RKO (cell line): ENCODE measurements around the gene SP3.

ENCODE experiments used
- DNase-seq: peaks from one replicate; pipeline ENCODE4 v3.0.0-alpha.2; 2016; ENCODE audit warnings: low spot score

Gene SP3

DNA sequence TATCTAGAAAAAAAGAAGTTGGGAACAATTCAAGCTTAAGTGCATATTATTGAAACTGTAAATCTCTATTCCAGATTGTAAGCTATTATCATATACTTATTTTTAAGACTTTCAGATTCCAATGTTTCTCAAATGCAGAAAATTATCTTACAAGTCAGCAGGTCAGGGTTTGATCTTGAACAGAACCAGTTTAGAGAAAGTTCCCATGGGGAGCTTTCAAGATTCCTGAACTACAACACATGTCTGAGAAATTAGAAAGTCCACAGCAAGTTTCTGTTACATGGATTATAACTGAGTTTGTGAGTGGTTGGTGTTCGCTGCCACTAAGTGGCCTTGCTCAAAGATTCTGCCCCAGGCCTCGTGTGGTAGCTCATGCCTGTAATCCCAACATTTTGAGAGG lies 31.6 kb upstream of the SP3 start:
- DNase-seq, result no peak

DNA sequence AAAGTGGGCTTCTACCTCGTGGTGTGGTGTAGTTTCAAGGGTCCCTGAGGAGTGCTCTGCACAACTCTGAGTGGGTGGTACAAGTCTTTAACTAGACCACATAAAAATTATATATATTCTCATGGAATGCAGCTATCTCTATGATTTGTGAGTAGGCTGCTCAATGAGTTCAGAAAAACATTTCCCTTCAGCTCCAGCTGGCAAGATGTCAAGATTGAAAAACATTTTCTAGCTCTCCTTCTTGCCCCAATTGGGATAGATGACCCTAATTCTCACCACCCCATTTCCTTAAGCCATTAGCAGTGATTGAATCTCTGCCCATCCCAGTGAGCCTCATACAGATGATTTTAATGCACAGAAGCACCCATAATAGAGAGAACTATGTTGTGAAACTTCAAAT lies 28.3 kb upstream of the SP3 start:
- DNase-seq, result no peak

DNA sequence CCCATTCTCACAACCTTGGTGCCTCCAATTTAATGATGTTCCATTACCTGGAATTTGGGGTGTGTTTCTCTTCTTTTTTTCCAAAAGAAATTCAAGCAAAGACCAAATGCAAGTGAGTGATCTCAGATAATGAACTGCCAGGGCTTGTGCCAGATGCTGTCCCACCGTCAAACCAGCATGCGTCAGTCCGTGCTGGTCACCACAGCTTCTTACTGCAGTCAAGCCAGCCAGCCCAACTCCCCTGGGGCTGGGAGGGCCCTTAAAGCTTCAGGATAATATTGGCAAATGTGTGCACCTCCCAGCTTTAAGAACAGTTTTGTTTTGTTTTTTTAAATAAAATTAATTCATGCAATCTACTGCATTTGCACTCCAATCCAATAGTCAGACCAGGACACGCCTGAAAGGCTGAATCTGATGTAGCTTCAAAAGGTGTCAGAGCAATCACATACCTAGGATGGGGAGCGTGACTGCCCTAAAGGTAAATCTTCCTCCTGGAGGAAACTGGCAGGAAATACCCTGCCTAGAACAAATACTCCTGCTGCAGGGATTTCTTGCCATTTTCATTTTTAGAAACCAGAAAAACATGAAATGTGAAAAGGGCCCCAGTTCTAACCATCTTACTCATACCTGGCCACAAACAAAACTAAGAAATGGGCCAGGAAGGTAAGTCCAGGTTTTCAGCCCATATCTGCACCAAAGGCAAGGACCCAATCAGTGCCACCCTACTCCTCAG lies 26.8 kb upstream of the SP3 start:
- no peak for DNase-seq

DNA sequence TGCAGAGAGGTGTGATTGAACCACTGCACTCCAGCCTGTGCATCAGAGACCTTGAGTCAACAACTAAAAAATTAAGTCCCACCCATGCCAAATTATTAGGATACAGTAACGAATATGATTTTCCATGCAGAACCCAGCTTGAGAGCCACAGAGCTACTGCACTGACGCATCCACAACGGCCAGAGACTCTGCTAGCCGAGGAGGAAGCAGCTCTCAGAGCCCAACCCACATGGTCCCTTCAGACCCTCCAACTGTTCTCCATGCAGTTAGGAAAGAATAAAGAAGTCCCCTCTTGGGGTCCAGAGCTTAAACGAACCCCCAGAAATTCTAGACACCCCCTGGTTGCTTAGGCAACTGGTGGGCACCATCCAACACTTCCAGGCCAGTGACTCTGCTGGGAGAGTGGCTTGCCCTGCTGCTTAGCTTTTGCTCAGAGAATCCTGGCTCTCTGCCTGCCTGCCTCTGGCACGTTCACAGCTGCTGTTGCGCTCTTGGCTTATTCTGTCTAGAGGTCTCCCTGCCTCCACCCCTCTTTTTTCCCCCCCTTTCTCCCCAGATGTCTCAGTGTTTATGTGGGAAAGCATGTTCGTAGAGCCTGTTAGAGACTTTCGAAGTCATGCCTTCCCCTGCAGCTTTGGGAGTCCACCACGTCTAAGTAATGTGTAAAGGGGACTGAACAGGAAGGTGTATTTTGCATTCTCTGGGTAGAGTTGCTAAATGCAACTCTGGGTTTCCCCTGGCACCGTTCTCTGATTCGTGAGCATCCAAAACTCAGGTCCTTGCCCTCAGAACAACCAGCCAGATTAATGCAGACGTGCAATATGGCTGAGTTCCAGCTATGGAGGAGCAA lies 26.0 kb upstream of the SP3 start:
- DNase-seq, result no peak

DNA sequence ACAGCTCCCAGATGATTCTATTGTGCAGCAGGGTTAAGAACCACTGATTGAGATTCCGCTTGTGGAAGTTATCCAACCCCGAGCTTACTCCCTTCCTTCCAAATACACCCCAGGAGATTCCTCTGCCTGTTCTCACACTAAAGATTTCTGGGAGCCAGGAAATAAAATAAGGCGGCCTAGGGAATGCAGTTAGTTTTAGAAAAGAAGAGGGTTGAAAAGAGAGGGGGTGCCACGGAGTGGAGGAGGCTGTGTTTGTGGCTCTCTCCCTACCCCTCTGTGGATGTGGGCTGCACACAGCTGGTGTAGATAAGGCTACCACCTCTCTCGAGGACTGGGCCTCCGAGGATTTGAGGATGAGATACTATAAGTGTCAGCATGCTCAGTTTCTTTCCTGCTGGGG lies 25.1 kb upstream of the SP3 start:
- DNase-seq, result no peak

DNA sequence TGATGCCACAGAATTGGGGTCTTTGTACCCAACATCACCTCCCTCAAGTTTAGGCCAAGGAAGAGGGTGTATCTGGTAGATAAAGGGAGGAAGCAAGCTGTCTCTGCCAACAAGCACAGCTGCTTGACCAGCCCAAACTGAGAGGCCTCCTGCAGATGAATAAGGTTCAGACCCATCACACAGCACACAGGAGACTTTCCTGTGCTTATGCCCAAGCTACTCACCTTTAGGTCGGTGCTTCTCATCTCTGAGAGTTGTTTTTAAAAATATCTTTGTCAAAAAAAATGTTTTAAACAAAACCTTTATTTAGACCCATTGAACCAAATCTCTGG lies 24.7 kb upstream of the SP3 start:
- DNase-seq, result no peak

DNA sequence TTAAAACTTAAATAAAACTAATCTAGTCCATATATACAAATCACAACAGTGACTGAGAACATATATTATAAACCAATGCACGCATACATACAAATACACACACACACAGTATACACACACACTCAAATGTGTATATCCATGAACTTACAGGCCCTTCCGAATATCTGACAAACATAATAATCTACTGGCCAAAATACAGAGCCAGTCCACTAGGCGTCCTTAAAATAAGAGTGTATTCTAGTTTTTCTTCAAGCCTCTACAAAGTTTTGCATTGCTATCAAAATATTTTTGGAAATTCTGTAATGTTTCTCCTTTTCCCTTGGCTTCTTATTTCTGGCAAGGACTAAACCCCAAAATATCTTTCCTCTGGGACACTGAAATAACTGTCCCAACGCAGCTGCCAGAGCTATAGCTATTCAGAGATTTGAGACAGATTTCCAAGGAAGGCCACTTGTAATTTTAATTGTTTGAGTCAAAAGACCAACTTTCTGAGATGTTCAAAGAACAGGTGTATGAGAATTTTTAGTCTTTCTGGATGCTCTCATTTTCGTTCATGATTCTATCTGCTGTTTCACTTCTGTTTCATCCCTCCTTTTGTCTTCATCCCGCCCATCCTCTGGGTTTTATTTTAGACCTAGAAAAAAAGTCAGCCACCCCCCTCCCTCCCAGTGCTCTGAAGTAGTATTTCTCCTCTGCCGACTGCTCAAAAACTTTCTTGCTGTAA lies 24.1 kb upstream of the SP3 start:
- no peak for DNase-seq

DNA sequence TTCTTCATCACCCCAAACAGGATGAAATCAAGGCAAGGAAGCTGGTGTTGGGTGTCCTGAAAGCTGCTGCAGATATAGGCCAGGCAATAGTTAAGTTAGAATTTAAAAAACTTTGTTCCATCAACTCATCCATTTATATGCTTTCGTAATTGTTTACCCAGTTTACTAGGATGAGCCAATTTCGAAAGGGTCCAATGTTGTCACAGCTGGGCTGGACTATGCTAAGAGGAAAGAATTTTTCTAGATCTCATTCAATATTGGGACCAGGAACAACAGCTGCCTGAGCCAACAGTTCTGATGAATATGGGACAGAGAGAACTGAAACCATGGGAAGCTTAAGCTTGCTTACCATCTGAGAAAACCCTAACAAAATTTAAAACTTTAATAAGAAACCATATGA lies 21.6 kb upstream of the SP3 start:
- no peak for DNase-seq

DNA sequence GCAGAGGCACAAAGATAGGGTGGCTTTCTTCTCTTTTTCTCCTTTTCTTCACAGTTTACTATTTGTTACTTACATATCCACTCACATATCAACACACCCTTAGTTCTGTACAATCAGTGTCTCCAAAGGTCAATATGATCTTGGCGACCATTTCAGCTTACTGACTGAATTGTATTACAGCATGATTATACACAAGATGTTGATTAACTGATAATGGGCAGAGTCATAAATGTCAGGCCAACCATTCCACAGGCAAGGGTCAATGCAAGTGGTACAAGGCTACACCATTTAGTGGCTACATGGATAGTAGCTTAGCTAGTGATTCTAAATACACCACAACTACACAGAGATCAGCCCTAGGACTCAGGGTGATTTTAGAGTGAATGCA lies 20.4 kb upstream of the SP3 start:
- DNase-seq, result no peak

DNA sequence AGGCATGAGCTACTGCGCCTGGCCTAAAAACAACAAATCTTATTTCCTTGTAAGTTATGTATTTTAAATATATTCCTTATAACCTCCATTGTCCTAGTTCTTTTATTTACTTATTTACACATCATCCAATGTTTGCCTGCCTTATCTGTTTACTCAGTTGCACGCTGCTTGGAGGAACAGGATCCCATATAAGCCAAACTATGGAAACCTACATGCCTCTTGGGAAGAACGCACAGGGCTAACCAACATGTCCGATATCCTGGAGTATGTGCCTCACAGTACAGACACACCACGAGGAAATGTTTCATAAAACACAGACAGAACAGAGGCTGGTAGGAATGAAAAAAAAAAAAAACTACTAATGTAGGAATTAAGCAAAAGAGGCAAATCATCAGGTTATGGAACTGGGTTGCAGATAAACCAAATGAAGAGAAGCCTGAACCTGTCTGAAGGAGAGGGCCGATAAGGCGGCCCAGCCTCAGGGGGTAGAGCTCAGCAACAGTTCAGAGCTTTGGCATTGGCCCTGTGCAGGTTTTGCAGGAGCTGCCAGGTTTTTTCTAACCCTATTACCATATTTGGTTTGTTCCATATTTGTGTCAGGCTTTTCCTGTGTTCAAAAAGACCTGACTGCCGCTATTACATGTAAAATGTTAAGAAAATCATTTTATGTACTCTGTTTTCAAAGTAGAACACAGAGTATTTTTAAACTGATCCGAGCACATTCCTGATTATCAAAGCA lies 19.9 kb upstream of the SP3 start:
- DNase-seq, result no peak

DNA sequence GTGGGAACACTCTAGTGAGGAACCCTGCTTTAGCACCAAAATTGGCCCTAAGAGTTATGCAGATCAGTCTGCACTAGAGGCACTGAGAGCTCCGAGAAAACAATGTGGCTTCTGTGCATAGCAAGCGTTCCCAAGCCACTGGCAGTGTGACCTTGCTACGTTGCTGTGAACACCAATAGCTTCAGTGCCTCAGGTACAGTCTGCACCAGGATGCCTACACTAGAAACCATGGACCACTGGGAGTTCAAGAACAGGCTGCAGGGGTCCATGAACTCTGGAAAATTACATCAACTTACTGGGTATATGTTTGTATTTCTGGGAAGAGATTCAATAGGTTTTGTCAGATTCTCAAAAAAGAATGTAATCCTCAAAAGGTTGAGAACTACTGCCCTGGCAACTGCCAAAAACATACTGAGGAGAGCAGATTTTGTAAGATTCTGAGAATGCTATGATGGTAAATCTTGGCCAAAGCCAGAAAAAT lies 18.3 kb upstream of the SP3 start:
- DNase-seq, result no peak

DNA sequence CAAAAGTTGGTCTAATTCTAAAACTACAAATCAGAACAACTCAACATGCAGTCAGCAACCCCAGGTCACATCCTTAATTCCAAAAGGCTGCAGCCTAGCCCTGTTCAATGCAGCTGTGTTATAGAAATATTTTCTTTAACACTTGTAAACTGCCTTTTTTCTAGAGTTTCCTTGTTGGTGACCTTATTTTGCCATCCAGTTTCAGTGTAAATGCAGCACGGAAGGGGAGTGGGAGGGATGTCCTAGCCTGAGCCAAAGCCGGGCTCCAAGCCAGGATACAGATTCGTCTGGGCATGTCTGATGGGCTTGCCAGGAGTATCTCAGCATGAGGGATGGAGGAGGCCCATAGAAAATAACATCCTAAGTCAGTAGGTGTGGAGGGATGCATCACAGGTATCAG lies 17.7 kb upstream of the SP3 start:
- no peak for DNase-seq

DNA sequence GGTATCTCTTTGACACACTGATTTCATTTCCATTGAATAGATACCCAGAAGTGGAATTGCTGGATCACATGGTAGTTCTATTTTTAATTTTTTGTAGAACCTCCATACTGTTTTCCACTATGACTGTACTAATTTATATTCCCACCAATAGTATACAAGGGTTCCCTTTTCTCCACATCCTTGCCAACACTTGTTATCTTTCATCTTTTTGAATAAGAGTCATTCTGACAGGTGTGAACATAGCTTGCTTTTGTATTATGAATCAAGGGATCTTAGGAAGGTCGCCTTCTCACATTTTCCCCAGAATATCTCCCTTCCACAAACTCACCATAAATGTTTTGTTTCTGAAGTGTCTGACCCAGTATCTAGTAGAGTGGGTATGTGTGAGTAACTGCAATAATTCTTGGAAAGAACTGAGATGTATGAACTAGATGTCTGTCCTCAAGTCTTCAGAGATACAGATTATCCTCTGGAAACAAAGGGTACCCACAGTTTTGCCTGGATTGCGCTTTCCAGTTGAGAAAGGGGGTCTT lies 17.1 kb upstream of the SP3 start:
- no peak for DNase-seq

DNA sequence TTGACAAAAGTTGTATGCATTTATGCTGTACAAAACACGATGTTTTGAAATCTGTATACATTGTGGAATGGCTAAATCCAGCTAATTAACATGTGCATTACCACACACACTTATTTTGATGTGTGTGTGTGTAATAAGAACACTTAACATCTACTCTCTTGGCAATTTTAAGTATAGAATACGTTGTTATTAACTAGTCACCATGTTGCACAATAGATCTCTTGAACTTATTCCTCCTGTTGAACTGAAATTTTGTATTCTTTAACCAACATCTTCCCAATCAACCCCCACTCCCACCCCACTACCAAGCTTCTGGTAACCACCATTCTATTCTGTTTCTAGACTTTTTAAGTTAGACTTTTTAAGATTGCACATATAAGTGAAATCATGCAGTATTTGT lies 16.3 kb upstream of the SP3 start:
- DNase-seq, result no peak

DNA sequence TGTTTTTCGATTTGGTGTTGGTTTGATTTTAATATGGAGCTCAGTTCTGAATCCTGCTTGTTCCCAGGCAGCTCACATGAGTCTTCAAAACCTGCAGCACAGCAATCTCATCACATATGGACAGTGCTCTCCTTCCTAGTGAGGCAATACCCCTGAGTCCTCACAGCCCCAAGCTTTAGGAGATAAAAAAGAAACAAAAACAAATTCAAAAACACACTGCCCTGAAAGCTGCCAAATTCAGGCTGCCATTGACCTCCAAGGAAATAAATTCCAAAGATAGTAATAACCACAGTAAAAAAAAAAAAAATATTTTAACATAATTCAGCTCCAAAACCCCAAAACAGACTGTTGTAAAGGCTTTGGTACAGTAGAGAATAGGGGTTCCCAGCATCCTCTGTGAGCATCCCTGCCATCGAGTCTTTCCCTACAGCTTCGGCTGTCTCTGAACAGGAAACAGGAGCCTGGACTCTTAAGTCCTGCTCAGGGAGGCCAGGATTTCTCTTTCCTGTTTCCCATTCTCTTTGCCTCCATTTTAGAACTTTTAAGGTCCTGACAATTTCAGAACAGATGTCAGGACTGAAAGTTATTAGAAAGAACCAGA lies 14.7 kb upstream of the SP3 start:
- DNase-seq, result no peak

DNA sequence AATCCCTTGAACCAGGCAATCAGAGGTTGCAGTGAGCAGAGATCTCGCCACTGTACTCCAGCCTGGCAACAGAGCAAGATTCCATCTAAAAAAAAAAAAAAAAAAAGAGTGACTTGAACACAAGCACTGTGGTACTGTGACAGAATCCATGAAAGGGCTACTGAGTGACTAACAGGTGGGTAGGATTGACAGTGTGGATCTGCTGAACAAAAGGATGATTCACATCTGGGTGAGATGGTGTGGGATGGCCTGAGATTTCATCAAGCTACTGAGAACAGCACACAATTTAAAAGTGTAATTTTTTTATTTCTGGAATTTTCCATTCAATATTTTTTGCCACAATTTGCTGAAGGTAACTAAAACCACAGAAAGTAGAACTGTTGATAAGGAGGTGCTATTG lies 13.3 kb upstream of the SP3 start:
- peak; percentile 51 for DNase-seq

DNA sequence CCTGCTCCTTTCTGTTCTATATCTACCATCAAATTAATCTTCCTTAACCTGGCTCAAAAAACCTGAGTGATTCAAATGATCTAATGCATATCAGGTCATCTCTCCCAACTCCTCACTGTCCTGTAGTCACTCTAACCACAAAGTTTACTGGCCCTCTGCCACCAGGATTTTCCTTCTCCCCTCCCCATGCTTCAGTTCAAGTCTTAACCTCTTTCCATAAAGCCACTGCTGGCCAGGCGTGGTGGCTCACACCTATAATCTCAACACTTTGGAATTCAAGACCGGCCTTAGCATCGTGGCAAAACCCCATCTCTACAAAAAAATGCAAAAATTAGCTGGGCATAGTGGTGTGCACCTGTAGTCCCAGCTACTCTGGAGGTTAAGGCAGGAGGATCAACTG lies 7.5 kb upstream of the SP3 start:
- DNase-seq, result no peak

DNA sequence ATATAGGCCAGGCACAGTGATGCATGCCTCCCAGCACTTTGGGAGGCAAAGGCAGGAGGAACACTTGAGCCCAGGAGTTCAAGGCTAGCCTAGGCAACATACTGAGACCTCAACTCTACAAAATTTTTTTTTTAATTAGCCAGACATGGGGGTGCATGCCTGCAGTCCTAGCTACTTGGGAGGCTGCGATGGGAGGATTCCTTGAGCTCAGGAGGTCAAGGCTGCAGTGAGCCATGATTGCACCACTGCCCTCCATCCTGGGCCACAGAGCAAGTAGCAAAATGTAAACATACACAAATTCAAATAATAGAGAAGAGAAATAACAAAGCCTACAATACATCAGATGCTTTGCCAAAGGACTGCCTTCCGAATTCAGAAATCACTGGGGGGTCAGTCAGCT lies 7.0 kb upstream of the SP3 start:
- DNase-seq, result no peak

DNA sequence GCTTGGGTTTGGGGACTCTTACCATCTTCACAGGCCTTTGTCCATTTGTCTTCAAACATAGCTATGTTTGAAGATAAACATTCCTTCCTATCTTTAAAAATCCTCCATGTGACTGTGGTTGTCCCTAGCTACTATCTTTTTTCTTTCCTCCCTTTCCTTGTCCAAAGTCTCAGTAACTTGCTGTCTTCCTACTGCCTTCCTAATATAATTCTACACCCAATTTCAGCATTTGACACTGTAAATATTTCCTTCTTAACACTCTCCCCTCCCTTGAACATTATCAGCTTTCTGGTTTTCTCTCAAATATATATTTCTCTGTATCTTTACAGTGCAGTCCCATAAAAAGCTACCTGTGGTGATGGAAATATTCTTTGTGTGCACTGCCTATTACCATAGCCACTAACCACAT lies 5.3 kb upstream of the SP3 start:
- DNase-seq, result no peak

DNA sequence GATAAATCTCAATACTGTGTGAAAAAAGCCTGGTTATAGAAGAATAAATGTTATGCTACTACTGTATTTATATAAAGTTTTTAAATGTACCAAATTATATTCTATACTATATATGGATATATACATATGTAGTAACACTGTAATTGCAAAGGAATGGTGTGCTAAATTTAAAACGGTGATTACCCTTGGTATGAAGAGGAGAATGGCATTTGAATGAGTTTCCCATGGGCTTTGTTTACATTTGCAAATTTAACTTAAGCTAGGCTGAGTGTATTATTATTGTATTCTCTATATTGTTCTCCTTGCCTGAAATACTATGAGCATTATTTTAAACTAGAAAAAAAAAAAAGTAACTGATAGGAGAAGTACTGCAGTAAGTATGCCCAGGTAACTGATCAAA lies 4.7 kb upstream of the SP3 start:
- no peak for DNase-seq

DNA sequence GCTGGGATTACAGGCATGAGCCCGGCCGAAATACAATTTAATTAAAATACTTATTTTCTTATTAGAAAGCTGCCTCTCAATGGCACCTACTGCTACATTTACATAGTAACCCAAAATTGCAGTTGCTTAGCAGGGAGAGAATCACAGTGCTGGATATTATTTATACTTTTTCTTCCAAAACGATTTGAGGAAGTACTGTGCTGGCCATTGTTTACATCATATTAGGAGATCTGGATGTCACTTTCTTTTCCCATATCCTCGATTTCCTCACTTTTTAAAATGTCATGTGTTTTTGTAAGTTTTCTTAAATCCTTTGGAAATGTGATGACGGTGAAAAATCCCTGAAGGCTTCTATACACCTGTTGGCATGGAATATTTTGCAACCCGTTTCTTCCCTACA lies 3.4 kb upstream of the SP3 start:
- no peak for DNase-seq
